ENCODE measurements around the gene APOLD1.
"Not testable (repeated sequence)": the region's sequence is repeated elsewhere in the genome, so short reads cannot be mapped to it uniquely, and the experiment has no call there.

DNA sequence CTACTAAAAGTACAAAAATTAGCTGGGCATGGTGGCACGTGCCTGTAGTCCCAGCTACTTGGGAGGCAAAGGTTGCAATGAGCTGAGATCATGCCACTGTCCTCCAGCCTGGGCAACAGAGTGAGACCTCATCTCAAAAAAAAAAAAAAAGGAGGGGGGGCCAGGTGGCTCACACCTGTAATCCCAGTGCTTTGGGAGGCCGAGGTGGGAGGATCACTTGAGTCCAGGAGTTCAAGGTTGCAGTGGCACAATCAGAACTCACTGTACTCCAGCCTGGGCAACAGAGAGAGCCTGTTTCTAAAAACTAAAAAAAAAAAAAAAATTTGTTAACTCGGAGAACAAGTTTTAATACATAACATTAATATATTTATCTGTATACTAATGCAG lies 22.1 kb downstream of the APOLD1 start:
- TF ChIP-seq POLR2A, POLR2AphosphoS5 (IDR thresholded peaks at IDR 0.05): not testable (repeated sequence)
- TF ChIP-seq, protein P1, sequence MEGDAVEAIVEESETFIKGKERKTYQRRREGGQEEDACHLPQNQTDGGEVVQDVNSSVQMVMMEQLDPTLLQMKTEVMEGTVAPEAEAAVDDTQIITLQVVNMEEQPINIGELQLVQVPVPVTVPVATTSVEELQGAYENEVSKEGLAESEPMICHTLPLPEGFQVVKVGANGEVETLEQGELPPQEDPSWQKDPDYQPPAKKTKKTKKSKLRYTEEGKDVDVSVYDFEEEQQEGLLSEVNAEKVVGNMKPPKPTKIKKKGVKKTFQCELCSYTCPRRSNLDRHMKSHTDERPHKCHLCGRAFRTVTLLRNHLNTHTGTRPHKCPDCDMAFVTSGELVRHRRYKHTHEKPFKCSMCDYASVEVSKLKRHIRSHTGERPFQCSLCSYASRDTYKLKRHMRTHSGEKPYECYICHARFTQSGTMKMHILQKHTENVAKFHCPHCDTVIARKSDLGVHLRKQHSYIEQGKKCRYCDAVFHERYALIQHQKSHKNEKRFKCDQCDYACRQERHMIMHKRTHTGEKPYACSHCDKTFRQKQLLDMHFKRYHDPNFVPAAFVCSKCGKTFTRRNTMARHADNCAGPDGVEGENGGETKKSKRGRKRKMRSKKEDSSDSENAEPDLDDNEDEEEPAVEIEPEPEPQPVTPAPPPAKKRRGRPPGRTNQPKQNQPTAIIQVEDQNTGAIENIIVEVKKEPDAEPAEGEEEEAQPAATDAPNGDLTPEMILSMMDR (IDR thresholded peaks at IDR 0.05) = not testable (repeated sequence)
